Stimulated activated CD8-positive, alpha-beta memory T cell treated with anti-CD3 and anti-CD28 coated beads, Interleukin-12 subunit alpha, Interleukin-12 subunit beta, amount 100 ng/mL, for 24 hours (primary cell): ENCODE measurements around the gene IQCE.
"Not testable (repeated sequence)": the region's sequence is repeated elsewhere in the genome, so short reads cannot be mapped to it uniquely, and the experiment has no call there.

Experiments
- DNase-seq: peaks from one replicate; pipeline ENCODE4 v3.0.0-alpha.2; 2020; ENCODE audit errors: extremely low read depth

The IQCE gene

DNA sequence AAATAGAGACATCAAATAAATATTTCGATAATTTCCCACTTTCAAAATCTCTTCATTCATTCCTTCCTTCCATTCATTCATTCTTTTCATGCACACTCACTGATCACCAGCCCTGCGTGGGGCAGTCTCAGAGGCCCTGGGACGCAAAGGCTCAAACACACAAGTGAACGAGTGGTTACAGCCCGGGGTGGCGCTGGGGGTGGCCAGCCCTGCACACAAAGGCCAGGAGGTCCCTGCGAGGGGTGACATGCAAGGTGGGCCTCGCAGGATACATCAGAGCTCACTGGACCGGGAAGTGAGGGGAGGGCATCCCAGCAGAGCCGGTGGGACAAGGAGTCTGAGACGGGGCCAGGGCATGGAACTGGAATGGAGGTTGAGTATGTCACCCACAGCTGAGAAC, 43.1 kb downstream of the IQCE start:
- DNase-seq, result no peak

DNA sequence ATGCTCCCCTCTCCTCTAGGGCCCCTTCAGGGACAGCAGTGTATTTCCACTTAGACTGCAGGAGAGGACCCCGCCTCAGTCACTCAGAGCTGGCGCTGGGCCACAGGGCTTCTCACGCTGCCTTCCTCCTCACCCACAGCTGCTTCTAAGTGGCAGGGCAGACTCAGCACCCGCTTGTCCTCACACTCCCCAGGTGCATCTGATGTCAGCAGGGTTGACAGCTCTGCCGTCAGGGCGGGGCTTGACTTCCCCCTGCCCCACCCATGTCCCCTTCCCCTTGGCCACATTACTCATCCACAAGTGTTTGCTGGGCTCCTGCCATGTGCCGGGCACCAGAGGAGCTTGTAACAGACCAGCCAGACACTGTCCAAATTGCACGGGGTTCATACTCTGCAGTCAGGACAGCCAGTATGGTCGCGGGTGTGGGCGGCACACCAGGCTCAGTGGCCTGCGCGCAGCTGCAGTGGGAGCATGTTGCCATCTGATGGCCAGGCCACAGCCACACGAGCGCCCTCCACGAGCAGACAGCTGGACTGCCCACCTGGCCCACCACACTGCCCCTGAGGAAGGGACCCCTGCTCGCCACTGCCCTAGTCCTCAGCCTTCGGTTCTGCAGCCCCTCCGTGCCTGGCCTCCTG, 43.7 kb downstream of the IQCE start:
- DNase-seq, result no peak

DNA sequence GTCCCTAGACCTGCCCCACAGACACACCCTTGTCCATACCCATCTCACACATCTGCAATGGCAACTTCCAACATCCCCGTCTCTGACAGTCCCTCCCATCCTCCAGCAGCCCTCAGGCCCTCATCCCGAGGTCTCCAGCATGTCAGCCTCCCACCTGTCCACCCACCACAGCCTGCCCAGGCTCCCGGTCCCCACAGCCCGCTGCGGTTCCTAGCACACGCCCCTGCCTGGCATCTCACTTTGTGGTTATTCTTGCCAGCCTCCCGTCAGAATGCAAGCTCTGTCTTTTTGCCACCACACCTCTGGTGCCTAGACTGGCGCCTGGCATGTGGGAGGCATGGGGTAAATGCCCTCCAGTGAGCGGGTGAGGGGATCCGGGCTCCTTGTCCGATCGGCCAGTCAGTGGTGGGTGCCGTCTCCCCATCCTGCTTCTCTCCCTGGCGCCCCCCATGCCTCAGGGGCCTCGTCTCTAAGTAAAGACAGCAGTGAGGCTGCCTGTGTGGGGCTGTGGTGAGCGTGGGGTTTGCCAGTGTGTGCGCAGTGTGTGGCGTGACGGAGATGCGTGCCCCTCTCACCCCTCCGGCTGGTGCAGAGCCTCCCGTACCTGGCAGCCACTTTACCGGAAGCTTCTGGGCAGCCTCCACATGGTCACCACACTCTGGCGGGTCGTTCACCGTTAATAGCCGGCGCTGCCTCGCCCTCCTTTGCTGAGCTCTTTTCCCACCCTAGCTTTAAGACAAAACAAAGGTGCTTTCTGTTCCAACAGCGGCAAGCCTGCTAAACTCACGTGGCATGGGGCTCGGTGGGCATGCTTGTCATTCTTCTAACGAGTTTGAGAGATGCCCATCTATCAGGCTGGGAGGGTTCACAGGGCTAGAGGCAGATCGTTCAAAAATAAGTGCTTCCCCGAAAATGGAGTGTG, 44.5 kb downstream of the IQCE start:
- DNase-seq, result no peak

DNA sequence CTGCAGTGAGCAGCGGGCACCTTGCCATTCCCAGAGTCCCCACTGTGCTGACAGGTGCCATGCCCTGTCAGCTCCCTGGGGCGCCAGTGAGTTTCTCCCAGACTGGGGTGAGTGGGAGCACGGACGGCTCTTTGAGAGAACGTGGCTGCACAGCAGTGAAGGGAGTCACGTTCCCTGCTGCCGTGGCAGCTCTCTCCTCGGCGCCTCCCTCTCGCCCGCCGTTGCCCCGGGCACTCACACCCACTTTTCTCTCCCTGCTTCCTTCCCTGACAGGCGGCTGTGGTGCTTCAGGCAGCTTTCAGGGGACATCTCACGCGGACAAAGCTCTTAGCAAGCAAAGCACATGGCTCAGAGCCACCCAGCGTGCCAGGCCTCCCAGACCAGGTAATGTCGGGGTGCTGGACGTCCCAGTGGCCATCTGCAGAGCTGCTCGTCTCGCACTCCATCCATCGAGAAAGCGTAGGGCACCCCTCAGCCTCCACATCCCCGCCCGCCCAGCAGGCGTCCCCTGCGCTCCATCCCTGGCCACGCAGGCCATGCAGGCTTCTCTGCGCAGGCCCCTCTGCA, 45.9 kb downstream of the IQCE start:
- no peak for DNase-seq

DNA sequence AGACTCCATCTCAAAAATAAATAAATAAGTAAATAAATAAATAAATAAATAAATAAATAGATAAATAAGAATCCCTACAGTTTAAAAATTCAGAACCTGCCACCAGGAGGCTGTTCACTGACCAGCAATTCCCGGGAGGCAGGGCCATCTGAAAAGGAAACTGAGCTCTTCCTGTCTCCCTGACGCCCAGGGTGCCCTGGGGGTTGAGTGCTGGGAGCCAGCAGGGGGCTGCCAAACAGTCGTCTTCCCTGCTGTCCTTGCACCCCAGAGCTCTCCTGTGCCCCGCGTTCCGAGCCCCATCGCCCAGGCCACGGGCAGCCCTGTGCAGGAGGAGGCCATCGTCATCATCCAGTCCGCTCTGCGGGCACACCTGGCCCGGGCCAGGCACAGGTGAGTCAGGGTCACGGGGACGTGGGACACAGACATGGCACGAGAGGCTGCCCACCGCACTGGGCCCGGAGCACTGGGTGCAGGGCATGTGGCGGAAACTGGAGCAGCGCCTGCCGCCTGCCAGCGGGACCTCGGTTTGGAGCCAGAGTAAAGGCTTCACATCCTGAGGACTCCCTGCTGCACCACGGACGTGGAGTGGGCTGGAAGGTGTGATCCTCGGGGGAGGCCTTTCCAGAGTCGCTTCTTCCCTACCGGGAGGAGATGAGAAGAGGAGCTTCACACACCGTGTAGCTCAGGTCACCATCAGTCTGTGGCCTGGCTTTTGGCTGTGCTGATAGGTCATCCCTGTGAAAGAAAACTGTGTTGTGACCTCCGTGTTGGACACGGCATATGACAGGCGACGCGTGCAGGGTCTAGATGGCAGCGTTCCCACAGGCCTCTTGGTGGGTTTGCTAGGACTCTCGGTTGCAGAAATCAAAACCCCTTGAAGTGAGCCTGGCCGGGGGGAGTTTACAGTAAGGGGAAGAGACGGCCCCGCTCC, 47.1 kb downstream of the IQCE start:
- DNase-seq, result no peak

DNA sequence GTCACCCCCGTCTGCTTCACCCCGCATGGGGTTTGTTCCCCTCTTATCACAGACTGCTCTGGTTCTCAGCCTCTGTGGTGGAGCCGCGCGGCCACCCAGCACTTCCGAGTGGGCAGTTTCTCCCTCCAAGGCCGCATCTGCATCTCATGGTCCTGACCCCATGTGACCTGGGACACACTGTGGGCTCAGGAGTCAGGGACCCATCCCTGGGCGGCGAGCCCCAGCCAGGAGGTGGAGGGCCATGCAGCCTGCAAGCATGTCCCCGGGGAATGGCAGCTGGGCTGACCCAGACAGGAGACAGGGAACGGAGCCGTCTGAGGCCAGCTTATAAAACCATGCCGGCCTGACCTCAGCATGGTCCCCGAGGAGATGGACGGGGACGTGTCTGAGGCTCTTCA, 47.8 kb downstream of the IQCE start:
- DNase-seq, result no peak

DNA sequence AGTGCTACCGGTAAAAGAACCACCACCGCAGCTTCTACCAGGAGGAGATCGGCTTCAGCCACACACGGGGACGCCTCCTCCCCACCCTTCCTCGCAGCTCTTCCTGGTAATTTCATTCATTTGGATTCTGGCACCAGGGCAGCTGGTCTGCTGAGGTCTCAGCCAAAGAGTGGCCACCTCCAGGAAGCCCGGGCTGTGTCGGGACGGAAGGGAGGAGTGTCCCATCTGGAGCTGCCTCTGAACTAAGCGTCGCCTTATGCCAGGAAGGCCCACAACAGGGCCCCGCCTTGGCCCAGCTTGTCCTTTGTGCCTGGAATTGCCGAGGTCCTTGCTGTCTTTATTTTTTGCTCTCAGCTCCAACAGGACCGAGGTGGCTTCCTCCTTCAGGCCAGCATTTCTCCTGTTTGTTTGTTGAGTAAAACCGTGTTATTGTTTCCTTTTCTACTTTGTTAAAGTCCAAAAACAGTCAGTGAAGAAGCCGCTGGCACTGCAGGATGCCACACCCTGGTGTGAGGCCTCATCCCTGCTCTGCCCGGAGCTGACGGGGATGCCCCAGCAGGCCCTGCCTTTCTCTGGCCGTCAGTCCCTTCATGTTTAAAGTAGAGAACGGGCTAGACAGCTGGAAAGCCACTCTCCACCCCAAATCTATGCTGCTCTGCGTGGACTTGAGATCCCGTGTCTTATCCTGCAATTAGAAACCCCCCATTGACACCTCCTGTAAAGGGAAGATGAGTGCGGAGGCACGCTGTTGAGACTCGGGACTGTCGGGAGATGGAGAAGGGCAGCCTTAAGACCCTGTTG, 48.5 kb downstream of the IQCE start:
- DNase-seq, result no peak

DNA sequence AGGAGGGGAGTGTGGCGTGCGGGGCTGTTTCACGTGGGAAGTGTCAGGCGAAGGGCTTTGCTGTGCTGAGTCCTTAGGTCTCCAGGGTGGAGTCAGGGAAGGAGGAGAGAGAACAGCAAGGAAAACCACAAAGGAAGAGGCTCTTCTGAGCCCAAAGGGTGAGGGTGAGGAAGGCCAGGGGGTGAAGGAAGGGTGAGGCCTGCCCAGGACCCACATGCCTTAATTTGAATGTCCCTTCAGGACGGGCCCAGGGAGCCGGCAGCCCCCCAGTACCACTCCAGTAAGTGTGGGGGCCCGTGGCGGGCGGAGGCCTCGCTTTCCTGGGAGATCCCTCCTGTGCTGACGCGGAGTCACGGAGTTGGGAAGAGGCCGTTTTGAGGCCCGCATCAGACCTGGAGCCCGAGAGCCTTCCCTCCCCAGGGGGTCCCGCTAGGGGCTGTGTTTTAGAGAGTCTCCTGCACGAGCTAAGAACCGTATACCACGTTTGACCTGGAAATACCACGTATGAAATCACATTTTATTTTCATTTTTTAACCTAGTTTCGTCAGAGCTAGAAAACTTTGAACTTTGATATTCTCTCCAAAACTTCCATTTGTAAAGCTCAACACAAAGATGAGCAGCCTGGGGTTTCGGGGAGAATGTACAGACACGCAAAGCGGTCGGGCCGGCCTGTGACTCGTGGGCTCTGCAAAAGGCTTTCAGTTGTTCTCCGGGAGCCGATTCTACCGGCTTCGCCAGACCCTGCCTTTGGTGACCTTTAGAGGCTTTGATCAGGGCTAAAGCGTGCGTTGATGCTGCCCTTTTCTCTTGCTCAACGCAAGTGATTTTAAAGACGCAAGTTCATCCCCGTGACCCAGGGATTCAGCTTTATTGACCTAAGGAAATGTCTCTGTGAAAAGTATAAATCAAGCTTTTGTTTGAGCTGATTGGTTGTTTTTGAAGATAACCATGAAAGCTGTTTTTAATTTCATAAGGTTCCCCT, 49.4 kb downstream of the IQCE start:
- DNase-seq, result no peak

DNA sequence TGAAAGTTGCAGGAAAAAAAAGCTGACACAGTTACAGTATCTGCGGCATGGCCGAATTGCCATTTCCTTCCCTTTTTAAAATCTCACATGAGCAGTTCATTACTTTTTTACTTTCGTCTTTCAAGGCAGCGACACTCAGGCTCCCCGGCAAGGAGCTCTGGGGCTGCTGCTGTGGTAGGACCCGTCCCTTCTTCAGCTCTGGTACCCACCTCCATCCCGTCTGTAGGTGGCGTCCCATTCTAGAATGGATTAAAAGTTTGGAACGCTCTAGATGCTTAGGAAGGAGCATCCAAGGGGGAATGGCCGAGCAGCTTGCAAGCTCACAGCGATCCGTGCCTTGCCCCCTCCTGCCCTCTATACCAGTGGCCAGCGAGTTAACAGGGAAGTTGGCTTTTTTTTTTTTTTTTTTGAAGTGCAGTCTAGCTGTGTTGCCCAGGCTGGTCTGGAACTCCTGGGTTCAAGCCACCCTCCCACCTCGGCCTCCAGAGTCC, 50.2 kb downstream of the IQCE start:
- no peak for DNase-seq

DNA sequence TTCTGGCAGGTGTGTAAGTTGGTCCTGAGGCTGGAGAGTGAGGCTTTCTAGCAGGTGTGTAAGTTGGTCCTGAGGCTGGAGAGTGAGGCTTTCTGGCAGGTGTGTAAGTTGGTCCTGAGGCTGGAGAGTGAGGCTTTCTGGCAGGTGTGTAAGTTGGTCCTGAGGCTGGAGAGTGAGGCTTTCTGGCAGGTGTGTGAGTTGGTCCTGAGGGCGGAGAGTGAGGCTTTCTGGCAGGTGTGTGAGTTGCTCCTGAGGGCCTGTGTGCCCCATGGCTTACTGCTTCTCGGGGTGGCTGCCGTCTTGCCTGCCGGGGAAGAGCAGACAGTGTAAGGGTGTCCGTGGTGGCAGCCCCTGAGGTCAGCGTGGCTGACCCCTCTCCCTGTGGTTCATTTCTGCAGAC, 50.9 kb downstream of the IQCE start:
- DNase-seq, result not testable (repeated sequence)

DNA sequence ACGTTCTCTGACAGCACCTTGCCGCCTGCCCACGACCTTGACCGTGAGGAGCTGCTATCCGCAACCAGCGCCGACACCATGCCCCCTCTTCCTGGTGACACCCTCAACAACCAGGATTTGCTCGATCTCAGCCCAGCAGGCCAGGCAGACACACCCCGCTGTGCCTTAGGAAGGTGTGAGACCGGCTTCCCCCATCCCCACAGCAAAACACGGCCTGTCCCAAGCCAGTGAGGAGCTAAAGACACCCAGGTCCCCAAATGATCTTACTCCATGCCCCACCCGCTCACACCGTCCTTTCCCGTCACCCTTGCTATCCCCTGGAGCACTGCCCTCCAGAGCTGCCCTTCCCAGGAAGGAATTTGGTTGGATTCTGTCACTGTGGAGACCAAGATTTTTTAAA, 51.7 kb downstream of the IQCE start:
- DNase-seq, result no peak

DNA sequence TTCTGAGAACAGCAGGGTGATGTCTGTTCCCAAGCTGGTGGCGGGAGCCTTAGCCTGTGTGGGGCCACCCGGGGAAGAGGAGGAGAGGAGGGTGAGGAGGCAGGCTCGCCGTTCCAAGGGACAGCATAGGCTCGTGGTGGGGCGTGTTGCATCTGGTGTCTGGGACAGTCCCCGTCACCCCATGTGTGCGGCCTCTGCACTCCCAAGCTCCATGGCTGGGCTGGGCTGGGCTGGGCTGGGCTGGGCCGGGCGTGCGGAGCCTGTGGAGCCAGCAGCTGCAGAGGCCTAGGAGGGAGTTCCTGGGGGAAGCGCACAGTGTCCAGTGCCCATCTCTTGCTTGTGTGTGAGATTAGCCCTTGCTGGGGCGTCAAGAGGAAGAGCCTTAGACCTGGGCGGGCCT, 52.1 kb downstream of the IQCE start:
- DNase-seq, result no peak

DNA sequence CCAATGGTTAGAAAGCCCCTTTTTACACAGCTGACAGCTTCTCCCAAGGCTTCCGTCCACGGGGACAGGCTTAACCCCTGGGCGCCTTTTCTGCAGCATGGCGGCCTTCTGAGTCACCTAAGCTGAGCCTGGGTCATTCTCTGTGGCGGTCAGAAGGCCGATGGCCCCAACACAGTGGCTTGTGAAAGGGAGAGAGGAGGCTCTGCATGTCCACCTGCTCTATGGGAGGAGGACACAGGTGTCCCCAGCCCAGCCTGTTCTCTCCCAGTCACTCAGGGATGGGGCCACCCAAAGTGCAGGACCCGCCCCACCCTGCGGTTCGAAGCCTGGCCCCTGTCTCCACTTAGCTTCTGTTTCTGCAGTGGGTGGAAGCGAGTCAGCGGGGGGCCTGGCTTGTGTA, 52.6 kb downstream of the IQCE start:
- DNase-seq, result no peak

DNA sequence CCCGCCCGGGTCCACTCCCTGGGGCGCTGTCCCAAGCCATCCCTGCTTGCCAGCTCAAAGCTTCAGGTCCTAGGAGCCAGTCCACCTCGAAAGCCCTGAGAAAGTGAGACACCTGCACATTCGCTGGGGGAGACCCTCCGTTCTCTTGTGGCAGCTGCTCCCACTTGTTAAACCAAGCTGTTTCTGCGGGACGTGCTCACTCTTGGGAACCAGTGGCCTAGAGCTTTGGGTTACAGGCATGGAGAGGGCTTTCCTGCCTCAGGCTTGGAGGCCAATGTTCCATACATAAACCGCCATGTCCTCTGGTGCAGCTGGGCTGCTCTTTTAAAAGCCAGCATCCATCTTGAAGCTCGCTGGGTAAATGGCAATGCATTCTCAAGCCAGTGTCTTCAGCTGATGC, 53.1 kb downstream of the IQCE start:
- no peak for DNase-seq

DNA sequence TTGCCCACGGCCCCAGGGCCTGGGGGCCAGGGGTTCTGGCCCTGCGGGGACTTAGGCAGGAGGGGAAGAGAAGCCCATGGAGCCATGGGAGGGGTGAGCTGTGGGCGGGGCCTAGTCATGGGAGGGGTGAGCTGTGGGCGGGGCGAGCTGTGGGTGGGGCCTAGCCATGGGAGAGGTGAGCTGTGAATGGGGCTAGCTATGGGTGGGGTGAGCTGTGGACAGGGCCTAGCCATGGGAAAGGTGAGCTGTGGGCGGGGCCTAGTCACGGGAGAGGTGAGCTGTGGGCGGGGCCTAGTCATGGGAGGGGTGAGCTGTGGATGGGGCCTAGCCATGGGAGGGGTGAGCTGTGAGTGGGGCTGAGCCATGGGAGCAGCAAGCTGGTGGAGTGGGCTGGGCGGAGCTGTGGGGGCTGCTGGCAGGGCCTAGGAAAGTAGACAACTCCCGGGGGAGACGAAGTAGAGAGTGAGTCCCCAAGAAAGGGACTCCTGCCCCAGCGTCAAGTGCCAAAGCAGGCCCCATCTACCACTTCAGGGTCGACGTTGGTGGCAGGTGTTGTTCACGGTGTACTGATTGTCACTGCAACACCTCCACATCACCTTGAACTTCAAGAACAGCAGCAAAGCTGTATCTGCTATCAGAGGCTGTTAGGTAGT, 53.8 kb downstream of the IQCE start:
- DNase-seq, result no peak

DNA sequence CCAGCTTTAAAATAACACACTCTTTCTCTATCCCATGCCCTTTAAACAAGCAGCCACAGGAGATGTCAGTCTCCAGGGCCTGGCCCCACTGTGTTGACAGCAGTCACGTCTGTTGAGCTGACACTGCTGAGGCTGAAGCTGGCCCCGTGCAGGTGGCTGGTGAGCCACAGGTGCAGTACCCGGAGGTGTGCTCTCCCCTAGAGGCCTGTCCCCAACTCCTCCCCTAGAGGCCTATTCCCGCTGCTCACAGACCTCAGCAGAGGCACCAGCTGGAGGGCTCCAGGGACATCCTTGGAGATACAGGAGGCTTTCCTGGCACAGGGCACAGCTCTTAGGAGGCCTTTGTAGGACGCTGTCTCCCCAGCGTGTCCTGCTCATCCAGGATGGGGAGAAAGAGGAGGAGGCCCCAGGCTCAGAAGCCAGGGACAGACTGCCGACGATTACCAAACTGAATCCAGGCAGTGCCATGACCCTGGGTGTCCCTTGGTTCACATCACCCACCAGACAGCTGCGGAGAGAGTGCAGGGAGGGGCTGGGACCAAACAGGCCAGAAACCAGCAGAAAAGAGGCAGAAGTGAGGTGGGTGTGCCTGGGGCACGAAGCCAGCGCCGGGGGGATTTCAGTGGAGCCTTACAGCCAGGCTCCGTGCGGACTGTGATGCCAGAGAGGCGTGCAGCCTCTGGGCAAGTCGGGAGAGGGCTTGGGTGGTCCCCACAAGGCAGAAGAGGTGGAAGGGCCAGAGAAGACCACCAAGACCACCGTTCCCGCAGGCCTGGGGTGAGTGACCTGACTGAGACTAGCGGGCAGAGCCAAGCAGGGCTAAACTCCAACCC, 54.5 kb downstream of the IQCE start:
- no peak for DNase-seq

DNA sequence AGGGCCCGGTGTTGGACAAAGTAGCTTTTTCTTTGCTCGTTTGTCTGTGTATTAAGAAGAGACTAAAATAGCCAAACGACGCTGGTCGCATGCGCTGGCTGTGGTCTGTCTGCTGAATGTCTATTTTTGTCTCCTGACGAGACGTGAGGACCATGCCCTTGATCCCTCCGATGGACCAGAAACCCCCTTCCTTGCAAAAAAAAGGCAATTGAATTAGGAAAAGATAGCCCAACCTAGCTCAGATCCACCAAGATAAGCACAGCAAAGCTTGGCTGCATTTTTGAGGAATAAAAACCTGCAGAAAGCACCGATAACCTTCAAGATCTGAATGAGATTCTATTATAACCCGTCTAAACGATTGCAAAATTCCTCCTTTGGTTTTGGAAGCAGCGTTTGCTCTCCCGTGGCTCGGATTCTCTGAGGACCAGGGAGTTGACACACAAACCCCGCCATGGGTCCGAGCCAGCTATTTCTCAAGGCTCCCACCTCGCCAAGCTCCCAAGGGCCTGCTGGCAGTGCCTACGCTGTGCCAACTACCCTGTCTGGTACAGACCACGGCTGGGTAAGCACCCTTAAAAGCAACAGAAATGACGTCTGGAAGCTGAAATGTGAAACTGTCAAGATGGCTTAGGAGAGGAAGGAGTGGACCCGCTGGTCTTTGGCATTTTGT, 55.3 kb downstream of the IQCE start:
- DNase-seq, result no peak
